ENCODE results near the gene KRT38.

KRT38 gene

GRCh38 chr17:41467561-41467960 is 26.8 kb upstream of the KRT38 start:
- Histone ChIP-seq H3K36me3 (ENCODE audit: insufficient read depth, low read length) (no peaks in the 10 kb centered on the region), H4K20me1 (ENCODE audit: insufficient read depth, low read length) (no peaks in the 10 kb centered on the region), H3K4me1 (ENCODE audit: insufficient read depth, low read length, severe bottlenecking) (no peaks in the 10 kb centered on the region), H3K9ac (ENCODE audit: low read length) (no peak overlapping the region), H3K4me2 (ENCODE audit: low read length) (no peak overlapping the region), H2AFZ (ENCODE audit: low read length) (no peak overlapping the region), H3K9me3 (ENCODE audit: low read length) (no peaks in the 10 kb centered on the region), H3K4me3 (ENCODE audit: low read depth, low read length, poor library complexity, severe bottlenecking) (no peak overlapping the region), H3K9me2 (ENCODE audit: low read depth, low read length) (no peaks in the 10 kb centered on the region), H3K27me3 (ENCODE audit: insufficient read depth, low read length) (no peaks in the 10 kb centered on the region; the same call in 1 of the 2 replicates), H3K79me2 (ENCODE audit: insufficient read depth, low read length) (no peaks in the 10 kb centered on the region), H3F3A (ENCODE audit: insufficient read depth, low read length) (no peaks in the 10 kb centered on the region), H3K27ac (ENCODE audit: low read depth, low read length, poor library complexity, severe bottlenecking) (no peak overlapping the region)
- TF ChIP-seq CTCF (IDR thresholded peaks at IDR 0.05; ENCODE audit: low read length), result no peak
- TF ChIP-seq EZH2 (IDR thresholded peaks at IDR 0.05; ENCODE audit: borderline replicate concordance, low read length), result no peak

DNA sequence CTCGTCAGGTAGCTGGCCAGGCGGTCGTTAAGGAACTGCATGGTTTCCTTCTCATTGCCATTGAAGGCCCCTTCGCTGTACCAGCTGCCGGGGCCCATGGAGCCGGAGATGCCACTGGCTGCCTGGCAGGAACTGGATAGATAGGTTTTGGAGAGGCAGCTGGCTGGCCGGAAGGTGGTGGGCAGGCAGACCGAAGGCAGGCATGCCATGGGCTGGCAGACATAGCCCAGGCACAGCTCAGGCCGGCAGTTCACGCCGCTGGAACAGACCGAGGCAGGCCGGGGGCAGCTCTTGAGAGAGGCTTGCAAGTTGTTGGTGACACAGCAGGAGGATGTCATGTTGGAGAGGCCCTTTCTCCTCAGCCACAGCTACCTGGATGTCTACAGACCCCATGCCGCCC is 26.2 kb upstream of the KRT38 start, which contains the start of gene KRT32:
TSS of gene KRT32 (minus strand) at position 399 of the 400 bp plus-strand sequence. CDS start at position 338, 61 bp downstream.
- TF ChIP-seq CTCF (IDR thresholded peaks at IDR 0.05; ENCODE audit: low read length), result no peak
- no peak for TF ChIP-seq EZH2 (IDR thresholded peaks at IDR 0.05; ENCODE audit: borderline replicate concordance, low read length)

GRCh38 chr17:41464682-41465081 is 23.9 kb upstream of the KRT38 start:
- no peaks in the 10 kb centered on the region for H3F3A ChIP-seq (ENCODE audit: insufficient read depth, low read length)
- H3K79me2 ChIP-seq (ENCODE audit: insufficient read depth, low read length), result no peaks in the 10 kb centered on the region
- H2AFZ ChIP-seq (ENCODE audit: low read length), result no peak overlapping the region
- TF ChIP-seq EZH2 (IDR thresholded peaks at IDR 0.05; ENCODE audit: borderline replicate concordance, low read length), result no peak
- TF ChIP-seq CTCF (IDR thresholded peaks at IDR 0.05; ENCODE audit: low read length), result no peak
- H3K4me3 ChIP-seq (ENCODE audit: low read depth, low read length, poor library complexity, severe bottlenecking), result no peak overlapping the region
- no peaks in the 10 kb centered on the region; the same call in 1 of the 2 replicates for H3K27me3 ChIP-seq (ENCODE audit: insufficient read depth, low read length)
- H3K4me1 ChIP-seq (ENCODE audit: insufficient read depth, low read length, severe bottlenecking), result no peaks in the 10 kb centered on the region
- H3K9ac ChIP-seq (ENCODE audit: low read length), result no peak overlapping the region
- H3K36me3 ChIP-seq (ENCODE audit: insufficient read depth, low read length), result no peaks in the 10 kb centered on the region
- H3K27ac ChIP-seq (ENCODE audit: low read depth, low read length, poor library complexity, severe bottlenecking), result no peak overlapping the region
- H3K4me2 ChIP-seq (ENCODE audit: low read length), result no peak overlapping the region
- H3K9me3 ChIP-seq (ENCODE audit: low read length), result no peaks in the 10 kb centered on the region
- H4K20me1 ChIP-seq (ENCODE audit: insufficient read depth, low read length), result no peaks in the 10 kb centered on the region
- no peaks in the 10 kb centered on the region for H3K9me2 ChIP-seq (ENCODE audit: low read depth, low read length)

More for the DNA sequence above, 26.2 kb upstream of the KRT38 start, which contains the start of gene KRT32:
- Histone ChIP-seq H3K9me3 (ENCODE audit: low read length) (no peaks in the 10 kb centered on the region), H3K9ac (ENCODE audit: low read length) (no peak within 1 kb of the TSS), H4K20me1 (ENCODE audit: insufficient read depth, low read length) (no peaks in the 10 kb centered on the region), H3K79me2 (ENCODE audit: insufficient read depth, low read length) (no peaks in the 10 kb centered on the region), H3K4me2 (ENCODE audit: low read length) (no peak within 1 kb of the TSS), H3K9me2 (ENCODE audit: low read depth, low read length) (no peaks in the 10 kb centered on the region), H3K4me3 (ENCODE audit: low read depth, low read length, poor library complexity, severe bottlenecking) (no peak within 1 kb of the TSS), H3K36me3 (ENCODE audit: insufficient read depth, low read length) (no peaks in the 10 kb centered on the region), H3K27ac (ENCODE audit: low read depth, low read length, poor library complexity, severe bottlenecking) (no peak within 1 kb of the TSS), H3F3A (ENCODE audit: insufficient read depth, low read length) (no peaks in the 10 kb centered on the region), H3K4me1 (ENCODE audit: insufficient read depth, low read length, severe bottlenecking) (no peaks in the 10 kb centered on the region), H3K27me3 (ENCODE audit: insufficient read depth, low read length) (no peaks in the 10 kb centered on the region; the same call in 1 of the 2 replicates), H2AFZ (ENCODE audit: low read length) (no peak within 1 kb of the TSS)

Data from OCI-LY1 (cell line).